BE2C (cell line): Measurements from ENCODE around the gene BRME1.

ENCODE experiments used
- DNase-seq: peaks from one replicate; pipeline ENCODE4 v3.0.0-alpha.2; 2020
- H3K27me3 ChIP-seq: fragments of 250-450 bp; sonication (Bioruptor Pico); 2 replicates; pipeline ENCODE4 v1.5.1; 2020; ENCODE audit warnings: mild to moderate bottlenecking
- H3K36me3 ChIP-seq: fragments of 250-450 bp; sonication (Bioruptor Pico); 2 replicates; pipeline ENCODE4 v1.5.1; 2020; ENCODE audit warnings: mild to moderate bottlenecking
- H3K4me1 ChIP-seq: fragments of 250-450 bp; sonication (Bioruptor Pico); 2 replicates; pipeline ENCODE4 v1.5.1; 2020
- H3K4me3 ChIP-seq: 2 replicates; pipeline ENCODE4 v1.5.1; 2011; ENCODE audit warnings: low read depth, low read length
- H3K9me3 ChIP-seq: fragments of 250-450 bp; sonication (Bioruptor Pico); 2 replicates; pipeline ENCODE4 v1.5.1; 2020
- CTCF ChIP-seq: IDR thresholded peaks from 2 replicates; pipeline ENCODE4 v1.5.1; 2012; ENCODE audit warnings: mild to moderate bottlenecking, low read depth, low read length

The BRME1 gene

DNA sequence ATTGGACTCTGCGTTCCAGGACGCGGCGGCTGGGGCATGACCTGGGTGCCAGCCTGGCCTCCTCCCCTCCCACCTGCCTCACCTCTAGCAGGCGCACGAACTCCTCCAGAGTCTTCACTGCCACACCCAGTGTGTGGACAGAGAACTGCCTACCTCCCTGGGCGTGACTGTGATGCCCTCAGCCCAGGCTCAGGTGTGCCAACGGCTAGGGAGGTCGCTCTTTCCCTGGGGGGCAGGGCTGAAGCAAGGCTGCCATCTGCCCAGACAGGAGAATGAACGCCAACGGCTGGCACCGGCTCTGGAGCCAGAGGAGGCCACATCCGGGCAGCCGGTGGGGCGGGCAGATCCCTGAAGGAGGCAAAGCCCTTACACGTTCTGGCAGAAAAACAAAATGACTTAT, 17.6 kb downstream of the BRME1 start:
- Histone ChIP-seq H3K4me3 (no peak overlapping the region), H3K9me3 (no peaks in the 10 kb centered on the region), H3K4me1 (no peaks in the 10 kb centered on the region; the same call in 1 of the 2 replicates), H3K36me3 (no peaks in the 10 kb centered on the region), H3K27me3 (no peaks in the 10 kb centered on the region)
- no peak for TF ChIP-seq CTCF
- no peak for DNase-seq

DNA sequence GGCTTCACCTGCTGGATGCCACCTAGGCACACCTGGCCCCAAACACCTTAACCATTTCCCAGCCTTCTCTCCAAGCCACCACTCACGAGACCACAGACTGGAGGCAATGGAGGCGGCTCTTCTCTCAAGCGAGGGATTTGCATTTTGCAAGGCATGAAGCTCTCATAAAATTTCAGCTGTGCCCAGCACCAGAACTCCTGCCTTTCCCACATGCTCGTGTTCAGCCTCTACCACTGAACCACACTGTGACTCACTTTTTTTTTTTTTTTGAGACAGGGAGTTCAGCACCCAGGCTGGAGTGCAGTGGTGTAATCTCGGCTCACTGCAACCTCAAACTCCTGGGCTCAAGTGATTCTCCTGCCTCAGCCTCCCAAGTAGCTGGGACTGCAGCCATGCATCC, 18.4 kb downstream of the BRME1 start:
- Histone ChIP-seq H3K4me3 (no peak overlapping the region), H3K4me1 (no peaks in the 10 kb centered on the region; the same call in 1 of the 2 replicates), H3K36me3 (no peaks in the 10 kb centered on the region), H3K9me3 (no peaks in the 10 kb centered on the region), H3K27me3 (no peaks in the 10 kb centered on the region)
- TF ChIP-seq CTCF: no peak
- DNase-seq: no peak

DNA sequence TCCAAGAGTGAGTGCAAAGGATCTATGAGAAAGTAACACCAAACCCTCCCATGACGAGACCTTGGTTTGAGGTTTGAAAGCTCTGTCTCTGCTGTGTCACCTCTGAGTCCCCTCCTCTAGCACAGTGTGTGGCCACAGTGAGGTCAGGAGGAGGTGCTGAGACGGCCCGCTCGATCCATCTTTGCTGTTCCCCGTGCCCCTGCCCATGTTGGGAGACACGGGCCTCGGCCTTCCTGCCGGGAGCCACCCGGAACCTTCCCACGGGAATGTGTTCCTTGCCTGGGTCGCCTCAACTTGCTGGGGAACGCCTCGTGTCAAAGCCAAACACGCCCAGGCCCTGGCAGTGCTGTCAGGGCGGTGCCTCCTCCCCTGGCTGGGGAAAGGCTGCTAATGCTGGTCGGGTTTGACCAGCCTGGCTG, 18.9 kb downstream of the BRME1 start:
- no peak overlapping the region for H3K4me3 ChIP-seq
- no peak for DNase-seq
- no peaks in the 10 kb centered on the region for H3K9me3 ChIP-seq
- H3K36me3 ChIP-seq: no peaks in the 10 kb centered on the region
- no peaks in the 10 kb centered on the region; the same call in 1 of the 2 replicates for H3K4me1 ChIP-seq
- no peaks in the 10 kb centered on the region for H3K27me3 ChIP-seq
- no peak for TF ChIP-seq CTCF

DNA sequence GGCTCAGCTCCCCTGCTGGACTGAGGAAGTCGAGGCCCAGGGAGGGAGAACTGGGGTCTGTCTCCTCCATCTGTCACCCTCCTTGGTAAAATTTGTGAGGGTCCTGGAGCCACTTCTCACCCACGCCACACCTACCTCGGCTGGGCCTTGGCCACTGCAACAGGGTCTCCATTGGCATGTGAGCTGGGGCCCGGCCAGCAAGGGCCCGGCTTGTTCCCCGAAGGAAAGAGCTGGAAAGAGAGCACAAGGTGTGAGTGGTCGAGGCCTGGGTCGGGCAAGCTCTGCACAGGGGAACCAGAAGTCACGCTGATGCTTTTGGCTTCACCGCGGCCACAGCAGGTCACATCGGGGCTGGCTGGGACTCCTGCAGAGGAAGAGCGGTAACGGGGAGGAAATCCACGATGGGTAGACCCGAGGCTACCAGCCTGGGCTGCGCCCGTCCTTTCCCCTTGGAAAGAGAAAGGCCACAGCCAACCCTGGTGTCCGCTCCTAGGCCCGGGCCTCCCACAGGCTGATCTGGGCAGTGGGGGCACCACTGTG, 20.0 kb downstream of the BRME1 start:
- Histone ChIP-seq H3K27me3 (no peaks in the 10 kb centered on the region), H3K9me3 (no peaks in the 10 kb centered on the region), H3K4me3 (no peak overlapping the region), H3K4me1 (peaks cover 8% of the 10 kb centered on the region), H3K36me3 (no peaks in the 10 kb centered on the region)
- no peak for DNase-seq
- TF ChIP-seq CTCF: no peak

GRCh38 chr19:13884726-13885591, 21.0 kb downstream of the BRME1 start:
- peak; percentile 47 for DNase-seq
- Histone ChIP-seq H3K27me3 (no peaks in the 10 kb centered on the region), H3K36me3 (no peaks in the 10 kb centered on the region), H3K4me3 (no peak overlapping the region), H3K9me3 (no peaks in the 10 kb centered on the region), H3K4me1 (peaks cover 14% of the 10 kb centered on the region)
- no peak for TF ChIP-seq CTCF

DNA sequence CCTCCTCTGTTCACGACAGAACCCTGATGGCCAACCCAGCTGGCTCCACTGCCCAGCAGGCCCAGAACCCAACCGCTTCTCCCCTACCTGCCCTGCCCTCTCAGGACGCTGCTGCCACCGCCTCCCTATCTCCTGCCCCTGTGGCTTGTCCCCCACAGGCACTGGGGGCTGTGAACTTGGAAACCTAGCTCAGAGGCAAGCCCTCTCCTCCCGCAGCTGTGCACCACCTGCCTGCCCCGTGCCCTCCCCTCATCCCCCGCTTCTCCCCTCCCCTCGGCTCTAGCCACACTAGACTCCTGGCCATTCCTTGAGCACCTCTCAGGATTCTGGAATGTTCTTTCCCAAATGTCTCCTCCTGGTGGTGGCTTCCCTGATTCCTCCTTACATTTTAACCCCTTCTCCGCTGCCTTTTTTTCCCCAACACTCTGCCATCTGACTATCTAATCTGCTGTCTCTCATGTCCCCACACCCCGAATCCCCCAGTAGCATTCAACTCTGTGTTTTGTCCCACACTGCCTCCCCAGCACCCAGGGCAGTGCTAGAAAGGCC, 22.3 kb downstream of the BRME1 start:
- Histone ChIP-seq H3K4me1 (peaks cover 14% of the 10 kb centered on the region), H3K9me3 (no peaks in the 10 kb centered on the region), H3K27me3 (no peaks in the 10 kb centered on the region), H3K36me3 (no peaks in the 10 kb centered on the region), H3K4me3 (no peak overlapping the region)
- TF ChIP-seq CTCF: peak; percentile 17; the same call in 1 of the 2 replicates
- DNase-seq: no peak
